CD14-positive monocyte (primary cell): Measurements from ENCODE around the gene JMJD1C. TPM values are rescaled to one million over a fixed set of nuclear protein-coding genes. Genes with fewer than 3 reads are reported as not detected.

Experiments
- DNase-seq, 3 donors: peaks; one replicate each; pipeline ENCODE4 v3.0.0-alpha.2; 2011 to 2022
- H2AFZ ChIP-seq: 2 replicates; pipeline ENCODE4 v1.6.0; 2012; ENCODE audit warnings: mild to moderate bottlenecking, low read depth, low read length, inconsistent platforms; ENCODE audit not compliant: insufficient read depth, poor library complexity, severe bottlenecking
- H3K27ac ChIP-seq, 2 donors: 1 replicate in 1 of 2; 2 replicates in 1 of 2; pipeline ENCODE4 v1.5.1; 2012 to 2013; ENCODE audit warnings: low read length in 2 of 2, control low read depth in 1 of 2, inconsistent platforms in 1 of 2, low read depth in 1 of 2, mild to moderate bottlenecking in 1 of 2
- H3K27me3 ChIP-seq, 2 donors: one replicate each; pipeline versions ENCODE4 v1.6.0 to v1.6.1; 2011 to 2013; ENCODE audit warnings: low read length in 2 of 2; ENCODE audit not compliant: control insufficient read depth in 2 of 2, insufficient read depth in 2 of 2
- H3K36me3 ChIP-seq, 2 donors: replicated peaks in 1 of 2; 1 replicate in 1 of 2; 2 replicates in 1 of 2; pipeline versions ENCODE4 v1.5.1 to v1.6.1; 2012 to 2013; ENCODE audit warnings: low read length in 2 of 2, control low read depth in 1 of 2, inconsistent platforms in 1 of 2, mild to moderate bottlenecking in 1 of 2; ENCODE audit not compliant: insufficient read depth in 2 of 2, control insufficient read depth in 1 of 2
- H3K4me1 ChIP-seq, 2 donors: 1 replicate in 1 of 2; 2 replicates in 1 of 2; pipeline versions ENCODE4 v1.5.1 to v1.6.1; 2012 to 2013; ENCODE audit warnings: low read length in 2 of 2, control low read depth in 1 of 2, inconsistent platforms in 1 of 2, mild to moderate bottlenecking in 1 of 2, moderate library complexity in 1 of 2; ENCODE audit not compliant: insufficient read depth in 2 of 2, control insufficient read depth in 1 of 2
- H3K4me2 ChIP-seq: replicated peaks from 2 replicates; pipeline ENCODE3; 2012; ENCODE audit warnings: low read length, moderate library complexity, mild to moderate bottlenecking; ENCODE audit not compliant: poor library complexity, severe bottlenecking; ENCODE audit errors: extremely low read depth
- H3K4me3 ChIP-seq, 3 experiments: fragments of 200-600 bp in 1 of 3; sonication (generic) in 1 of 3; replicated peaks in 1 of 3; 1 replicate in 2 of 3; 2 replicates in 1 of 3; pipeline ENCODE4 v1.5.1; 2011 to 2013; ENCODE audit warnings: low read length in 3 of 3, mild to moderate bottlenecking in 3 of 3, control low read depth in 2 of 3, low read depth in 2 of 3, inconsistent platforms in 1 of 3, moderate library complexity in 1 of 3
- H3K79me2 ChIP-seq: 2 replicates; pipeline ENCODE4 v1.6.0; 2012; ENCODE audit warnings: mild to moderate bottlenecking, control low read depth, inconsistent platforms, low read length, moderate library complexity; ENCODE audit not compliant: insufficient read depth
- H3K9ac ChIP-seq: 2 replicates; pipeline ENCODE4 v1.6.0; 2017; ENCODE audit warnings: low read length, mild to moderate bottlenecking; ENCODE audit not compliant: insufficient read depth, poor library complexity, severe bottlenecking
- H3K9me3 ChIP-seq, 2 donors: replicated peaks in 1 of 2; 1 replicate in 1 of 2; 2 replicates in 1 of 2; pipeline versions ENCODE4 v1.5.1 to v1.6.1; 2012 to 2013; ENCODE audit warnings: low read length in 2 of 2, control low read depth in 1 of 2; ENCODE audit not compliant: control insufficient read depth in 1 of 2, insufficient read depth in 1 of 2
- H4K20me1 ChIP-seq: 2 replicates; pipeline ENCODE4 v1.6.0; 2012; ENCODE audit warnings: mild to moderate bottlenecking, low read length, control low read depth, moderate library complexity; ENCODE audit not compliant: insufficient read depth
- H3K27ac Mint-ChIP-seq, 7 donors: one replicate each; pipeline ENCODE4 v1.8.0; 2020; ENCODE audit warnings: mild to moderate bottlenecking in 7 of 7, mixed read lengths in 7 of 7, moderate library complexity in 6 of 7, inconsistent platforms in 2 of 7
- H3K27me3 Mint-ChIP-seq, 3 donors: one replicate each; pipeline ENCODE4 v1.8.0; 2021 to 2022; ENCODE audit warnings: low read depth in 3 of 3, mild to moderate bottlenecking in 3 of 3, mixed read lengths in 3 of 3, moderate library complexity in 3 of 3, inconsistent platforms in 1 of 3
- H3K36me3 Mint-ChIP-seq, 2 donors: one replicate each; pipeline ENCODE4 v1.8.0; 2020; ENCODE audit warnings: mixed read lengths in 2 of 2, inconsistent platforms in 1 of 2, mild to moderate bottlenecking in 1 of 2
- H3K4me1 Mint-ChIP-seq: one replicate; pipeline ENCODE4 v1.8.0; 2020; ENCODE audit warnings: mild to moderate bottlenecking, mixed read lengths
- H3K4me3 Mint-ChIP-seq, 2 donors: one replicate each; pipeline ENCODE4 v1.8.0; 2020; ENCODE audit warnings: mild to moderate bottlenecking in 2 of 2, mixed read lengths in 2 of 2, moderate library complexity in 1 of 2
- H3K9me3 Mint-ChIP-seq, 7 donors: one replicate each; pipeline ENCODE4 v1.8.0; 2020 to 2022; ENCODE audit warnings: mixed read lengths in 7 of 7, mild to moderate bottlenecking in 6 of 7, moderate library complexity in 6 of 7, inconsistent platforms in 2 of 7
- CTCF ChIP-seq: fragments of 200-600 bp; IDR thresholded peaks from one replicate; pipeline ENCODE4 v1.8.0; 2022; ENCODE audit warnings: antibody characterized with exemption, mild to moderate bottlenecking
- WGBS: methylation state at CpG from one replicate; pipeline ENCODE4 v1.1.5; 2013; ENCODE audit warnings: missing lambda C conversion rate; ENCODE audit not compliant: insufficient coverage; 5-methylcytosine and 5-hydroxymethylcytosine counted together
- intact Hi-C, 2 donors: fragments of 100-400 bp; cut with micrococcal nuclease; formaldehyde crosslinking; loops; one replicate each; pipeline versions ENCODE4 v1.15.0 to v1.15.1; 2023
- polyA plus RNA-seq, 3 donors: library from polyadenylated mRNA; depleted of rRNA in 1 of 3; unstranded in 2 of 3; stranded (reverse) in 1 of 3; fragments of 300-500 nt in 2 of 3; fragments of >200 nt in 1 of 3; fragmentation: Illumina TruSeq in 2 of 3; gene quantifications; 1 replicate in 2 of 3; 2 replicates in 1 of 3; pipeline ENCODE4 v1.2.3, GENCODE V29; 2012 to 2021

Gene JMJD1C
- polyA plus RNA-seq, 3 donors = 27.8 to 84.8 (median 46.5) TPM

- Mint-ChIP-seq H3K4me3 (no peak overlapping the region), H3K4me1 (peaks cover 27% of the 10 kb centered on the region), H3K36me3 (peaks cover 6 to 7% of the 10 kb centered on the region in 2 donors), H3K9me3 (peaks cover 0 to 2% (median 0%) of the 10 kb centered on the region in 7 donors), H3K27ac (peak overlapping the region in 1 of 7 donors; percentile 0), H3K27me3 (peaks cover 0 to 1% (median 0%) of the 10 kb centered on the region in 3 donors)
- Histone ChIP-seq H3K9me3 (no peaks in the 10 kb centered on the region), H4K20me1 (peaks cover 55% of the 10 kb centered on the region), H3K79me2 (peaks cover 90% of the 10 kb centered on the region), H3K36me3 (peaks cover 0 to 3% of the 10 kb centered on the region in 2 donors), H3K27me3 (no peaks in the 10 kb centered on the region), H3K4me3 (no peak overlapping the region), H3K9ac (no peak overlapping the region), H3K27ac (no peak overlapping the region), H3K4me2 (no peak overlapping the region), H3K4me1 (peaks cover 11 to 13% of the 10 kb centered on the region in 2 donors), H2AFZ (no peak overlapping the region)
- TF ChIP-seq CTCF = no peak
- no peak for DNase-seq
- intact Hi-C loops = no loop called here
- 97% methylated on average over 3 of the region's 4 CpGs for WGBS
Measured at GRCh38 chr10:63503395-63503794, 37.6 kb upstream of the JMJD1C start.

GRCh38 chr10:63502832-63503231 lies 37.1 kb upstream of the JMJD1C start:
- H3K4me3 Mint-ChIP-seq = no peak overlapping the region
- H3K9ac ChIP-seq = no peak overlapping the region
- WGBS = no CpG with 5 or more reads among the region's 1 CpG
- peaks cover 0 to 3% of the 10 kb centered on the region in 2 donors for H3K36me3 ChIP-seq
- no peak overlapping the region for H3K27ac Mint-ChIP-seq
- H3K27ac ChIP-seq = no peak overlapping the region
- no peak overlapping the region for H3K4me3 ChIP-seq
- H2AFZ ChIP-seq = no peak overlapping the region
- DNase-seq = no peak
- peaks cover 13 to 19% of the 10 kb centered on the region in 2 donors for H3K4me1 ChIP-seq
- no peaks in the 10 kb centered on the region for H3K9me3 ChIP-seq
- H3K27me3 ChIP-seq = no peaks in the 10 kb centered on the region
- peaks cover 31% of the 10 kb centered on the region for H3K4me1 Mint-ChIP-seq
- peaks cover 50% of the 10 kb centered on the region for H4K20me1 ChIP-seq
- H3K36me3 Mint-ChIP-seq = peaks cover 6 to 7% of the 10 kb centered on the region in 2 donors
- peaks cover 0 to 2% (median 0%) of the 10 kb centered on the region in 7 donors for H3K9me3 Mint-ChIP-seq
- H3K79me2 ChIP-seq = peaks cover 90% of the 10 kb centered on the region
- intact Hi-C loops = no loop called here
- peaks cover 0 to 3% (median 0%) of the 10 kb centered on the region in 3 donors for H3K27me3 Mint-ChIP-seq
- no peak for TF ChIP-seq CTCF
- no peak overlapping the region for H3K4me2 ChIP-seq
